CD4-positive, alpha-beta T cell treated with Interleukin-6 at 100 ng/mL for 8 hours (primary cell): ENCODE data around the gene HAUS5.

Experiments used
- DNase-seq: peaks from one replicate; pipeline ENCODE4 v3.0.0-alpha.2; 2020; ENCODE audit warnings: mixed read lengths, low spot score

Gene HAUS5

GRCh38 chr19:35607661-35608060, 4.9 kb upstream of the HAUS5 start:
- no peak for DNase-seq

- no peak for DNase-seq
Observed at GRCh38 chr19:35608251-35608650, 4.3 kb upstream of the HAUS5 start.

- peak; percentile 61 for DNase-seq
Observed at GRCh38 chr19:35609851-35610353, 2.6 kb upstream of the HAUS5 start.

- no peak for DNase-seq
Observed at GRCh38 chr19:35612224-35612558, 344 bp upstream of the HAUS5 start.

GRCh38 chr19:35613574-35613973, 1.0 kb downstream of the HAUS5 start:
- DNase-seq: no peak

- DNase-seq: no peak
Observed at GRCh38 chr19:35615036-35615435, 2.5 kb downstream of the HAUS5 start.

- no peak for DNase-seq
Observed at GRCh38 chr19:35618857-35619256, 6.3 kb downstream of the HAUS5 start.

GRCh38 chr19:35619290-35619923, 6.9 kb downstream of the HAUS5 start:
- no peak for DNase-seq

GRCh38 chr19:35620001-35620400, 7.5 kb downstream of the HAUS5 start:
- DNase-seq: no peak

GRCh38 chr19:35621708-35622107, 9.2 kb downstream of the HAUS5 start:
- DNase-seq: no peak

- DNase-seq: no peak
Observed at GRCh38 chr19:35622750-35623149, 10.2 kb downstream of the HAUS5 start.

GRCh38 chr19:35623327-35624010, 10.9 kb downstream of the HAUS5 start:
- no peak for DNase-seq

GRCh38 chr19:35628264-35628564, 15.7 kb downstream of the HAUS5 start:
- no peak for DNase-seq

- DNase-seq: peak; percentile 96
Observed at GRCh38 chr19:35628565-35629331, 16.2 kb downstream of the HAUS5 start, which contains the start of gene RBM42. TSS of gene RBM42 (plus strand) at chr19:35629036. CDS start at chr19:35629154, 118 bp downstream.

GRCh38 chr19:35629332-35629633, 16.7 kb downstream of the HAUS5 start:
- DNase-seq: no peak

- no peak for DNase-seq
Observed at GRCh38 chr19:35633727-35634440, 21.3 kb downstream of the HAUS5 start.

- DNase-seq: no peak
Observed at GRCh38 chr19:35636651-35637050, 24.1 kb downstream of the HAUS5 start.

- DNase-seq: no peak
Observed at GRCh38 chr19:35637165-35637564, 24.6 kb downstream of the HAUS5 start.

GRCh38 chr19:35639321-35639639, 26.7 kb downstream of the HAUS5 start:
- no peak for DNase-seq

- DNase-seq: no peak
Observed at GRCh38 chr19:35639863-35640262, 27.3 kb downstream of the HAUS5 start.

GRCh38 chr19:35641515-35642151, 29.1 kb downstream of the HAUS5 start, which contains the start of gene ETV2:
TSS of gene ETV2 (plus strand) at chr19:35641745. CDS start at chr19:35642461, 716 bp downstream.
- no peak for DNase-seq

GRCh38 chr19:35642312-35642711, 29.8 kb downstream of the HAUS5 start:
- no peak for DNase-seq
